HG03342 (cell line): Measurements from ENCODE around the gene NDUFAF8.

ENCODE experiments used
- ATAC-seq: cut with Tn5 transposase; IDR thresholded peaks from one replicate; pipeline ENCODE4 v1.9.1; 2021; ENCODE audit warnings: mild to moderate bottlenecking, moderate library complexity; ENCODE audit not compliant: unreplicated experiment

The NDUFAF8 gene

DNA sequence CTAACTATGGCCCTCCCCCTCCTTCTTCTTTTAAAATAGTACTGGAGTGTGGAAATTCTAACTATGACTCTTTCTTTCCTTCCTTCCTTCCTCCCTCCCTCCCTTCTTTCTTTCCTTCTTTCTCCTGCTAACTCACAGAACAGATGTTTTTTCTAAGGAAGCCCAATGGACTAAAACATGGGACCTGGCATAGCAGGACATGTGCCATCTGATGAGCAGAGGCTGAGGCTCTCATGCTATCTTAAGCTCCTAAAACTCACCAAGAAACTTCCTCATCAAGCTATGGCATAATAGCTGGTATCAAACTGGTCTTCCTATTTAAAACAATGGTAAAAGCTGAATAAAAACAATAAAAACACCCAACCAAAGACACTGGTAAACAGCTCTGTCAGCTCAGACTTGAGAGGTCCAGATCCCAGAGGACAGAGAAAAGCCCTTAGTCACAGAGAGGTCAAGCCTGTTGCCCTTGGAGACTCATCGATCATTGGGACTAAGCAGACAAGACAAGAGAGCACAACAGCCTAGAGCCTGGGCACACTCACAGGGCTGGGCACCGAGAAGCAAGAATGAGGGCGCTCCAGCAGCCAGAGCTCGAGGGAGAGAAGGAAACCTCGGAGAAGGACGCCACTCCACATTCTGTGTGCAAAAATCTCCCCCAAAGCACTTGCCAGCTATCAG lies 28.4 kb downstream of the NDUFAF8 start:
- no peak for ATAC-seq

DNA sequence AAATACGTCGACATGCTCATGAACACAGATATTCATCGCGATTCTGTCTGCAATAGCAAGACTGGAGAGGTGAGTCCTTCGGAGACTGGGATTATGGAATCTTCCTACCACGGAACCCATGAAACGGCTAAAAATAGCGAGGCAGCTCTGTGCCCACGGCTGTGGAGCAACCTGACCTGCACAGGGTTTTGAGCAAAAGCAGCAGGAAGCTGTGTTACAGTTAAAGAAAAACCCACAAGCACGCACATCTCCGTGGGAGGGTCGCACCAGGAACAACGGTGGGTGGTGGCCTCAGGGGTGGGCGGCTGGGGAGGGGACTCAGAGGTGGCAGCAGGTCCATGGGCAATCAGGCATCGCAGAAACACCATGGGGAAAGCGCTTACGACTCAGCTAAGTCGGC lies 31.2 kb downstream of the NDUFAF8 start:
- ATAC-seq = no peak

DNA sequence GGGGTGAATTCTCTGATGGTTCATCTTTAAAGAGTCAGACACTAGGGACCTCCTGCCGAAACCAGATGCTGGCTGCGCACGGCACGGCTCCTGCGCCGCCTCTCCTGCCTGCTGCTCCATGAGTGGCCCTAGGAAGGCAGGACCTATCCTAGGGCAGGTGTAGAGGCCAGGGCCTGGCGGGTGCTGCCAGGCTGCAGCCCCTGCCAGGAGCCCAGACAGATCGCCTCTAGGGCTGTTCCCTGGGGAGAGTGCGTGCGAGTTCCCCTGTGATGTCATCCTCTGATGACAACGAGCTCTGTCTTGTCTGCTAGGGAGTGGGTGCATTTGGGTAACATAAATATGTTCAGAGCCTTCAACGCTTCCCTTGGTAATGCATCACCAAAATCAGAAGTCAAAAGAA lies 32.1 kb downstream of the NDUFAF8 start:
- ATAC-seq = no peak

DNA sequence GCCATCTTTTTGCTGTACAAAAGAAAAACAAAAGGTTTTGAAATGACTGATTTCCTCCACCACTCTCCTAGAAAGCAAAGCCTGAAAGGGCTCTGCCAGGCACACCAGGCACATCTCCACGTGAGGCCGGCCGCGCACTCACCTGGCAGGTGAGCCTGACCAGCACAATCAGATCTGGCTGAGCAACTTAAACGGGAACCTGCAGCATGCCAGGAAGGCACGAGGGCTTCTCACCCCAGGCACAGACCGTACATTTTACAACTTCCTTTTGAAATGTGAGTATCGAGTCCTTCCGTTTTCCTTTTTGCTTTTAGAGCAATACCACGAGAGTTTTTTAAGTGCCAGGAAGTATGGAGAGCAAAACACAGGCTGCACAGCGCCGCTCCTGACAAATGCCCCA lies 33.5 kb downstream of the NDUFAF8 start:
- ATAC-seq = no peak

DNA sequence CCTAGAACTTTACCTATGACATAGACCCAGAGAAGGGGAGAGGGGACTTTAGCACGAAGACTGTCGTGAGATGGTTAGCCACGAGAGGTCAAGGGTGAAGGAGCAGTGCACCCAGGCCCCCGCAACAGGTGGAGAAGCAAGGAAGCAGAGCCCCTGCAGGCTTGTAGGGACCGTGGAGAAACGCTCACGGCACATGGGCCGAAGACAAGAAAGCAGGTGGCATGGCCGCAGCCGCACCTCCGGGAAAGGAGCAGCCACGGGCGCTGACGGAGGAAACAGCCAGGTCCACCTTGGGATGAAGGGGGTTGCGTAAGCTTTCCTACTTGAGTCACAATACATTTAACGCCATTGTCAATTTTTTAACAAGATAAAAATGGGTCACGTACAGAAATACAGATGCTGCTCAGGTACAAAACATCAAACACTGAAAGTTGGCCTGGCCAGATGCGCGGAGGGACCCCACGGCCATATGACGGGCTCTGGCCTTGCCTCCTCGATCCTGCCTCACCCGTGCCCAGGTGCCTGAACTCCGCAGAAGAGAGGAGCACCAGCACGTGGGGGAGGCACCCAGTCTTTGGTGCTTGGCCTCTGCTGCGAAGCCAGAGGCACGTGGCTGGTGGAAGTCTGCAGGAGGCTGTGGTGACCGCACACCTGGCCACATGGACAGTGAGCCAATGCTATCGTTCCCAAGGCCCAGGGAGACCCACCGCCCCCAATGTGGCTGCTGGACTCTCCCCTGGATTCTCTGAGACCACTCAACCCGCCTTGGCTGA lies 34.8 kb downstream of the NDUFAF8 start:
- ATAC-seq = no peak

DNA sequence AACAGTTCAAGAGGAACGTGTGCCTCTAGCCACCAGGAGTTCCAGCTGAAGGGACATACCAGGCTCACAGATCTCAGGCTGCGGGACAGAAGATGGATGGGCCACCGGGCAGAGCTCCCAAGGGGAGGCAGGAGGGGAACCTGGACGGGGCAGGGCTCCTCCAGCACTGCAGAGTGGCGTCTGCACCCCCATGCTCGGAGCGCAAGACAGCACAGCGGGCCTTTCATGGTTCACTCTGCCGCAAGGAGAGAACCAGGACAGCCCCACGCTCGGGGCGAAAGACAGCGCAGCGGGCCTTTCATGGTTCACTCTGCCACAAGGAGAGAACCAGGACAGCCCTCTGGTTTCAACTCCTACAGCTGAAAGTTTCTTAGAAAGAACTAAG lies 35.3 kb downstream of the NDUFAF8 start:
- ATAC-seq = no peak

DNA sequence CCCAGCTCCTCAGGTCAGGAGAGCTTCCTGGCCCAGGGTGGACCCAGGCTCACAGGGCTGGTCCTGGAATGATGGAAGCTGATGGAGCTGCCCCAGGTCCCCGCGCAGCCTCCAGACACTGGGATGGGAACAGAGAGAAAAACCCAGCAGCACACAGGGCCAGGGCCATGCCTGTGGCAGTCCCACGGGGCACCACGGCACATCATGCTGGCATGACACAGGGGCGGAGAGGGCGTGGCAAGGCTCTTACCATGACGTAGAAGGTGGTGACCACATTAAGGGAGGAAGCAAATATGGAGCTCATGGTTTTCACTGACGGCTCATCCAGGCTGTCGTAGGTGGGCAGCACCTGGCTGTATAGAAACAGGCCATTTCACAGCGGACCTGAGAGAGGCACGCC lies 37.7 kb downstream of the NDUFAF8 start:
- no peak for ATAC-seq

DNA sequence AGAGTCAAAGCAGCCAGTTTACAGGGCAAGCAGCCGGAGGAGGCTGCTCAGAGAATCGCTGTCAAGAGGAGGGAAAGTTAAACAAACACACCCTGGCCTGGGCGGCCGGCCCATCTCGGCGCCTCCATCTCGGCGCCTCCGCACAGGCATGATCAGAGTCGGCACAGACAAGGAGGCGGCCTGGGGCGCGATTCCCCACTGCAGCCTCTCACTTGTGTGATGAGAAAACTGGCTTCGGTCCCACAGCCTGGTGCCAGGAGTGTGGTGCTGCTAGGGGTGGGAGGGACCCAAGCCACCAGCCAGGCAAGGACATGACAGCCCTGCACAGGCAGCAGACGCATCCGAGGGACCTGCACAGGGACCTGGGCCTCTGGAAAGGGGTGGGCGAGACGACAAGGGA lies 38.3 kb downstream of the NDUFAF8 start:
- ATAC-seq = no peak

DNA sequence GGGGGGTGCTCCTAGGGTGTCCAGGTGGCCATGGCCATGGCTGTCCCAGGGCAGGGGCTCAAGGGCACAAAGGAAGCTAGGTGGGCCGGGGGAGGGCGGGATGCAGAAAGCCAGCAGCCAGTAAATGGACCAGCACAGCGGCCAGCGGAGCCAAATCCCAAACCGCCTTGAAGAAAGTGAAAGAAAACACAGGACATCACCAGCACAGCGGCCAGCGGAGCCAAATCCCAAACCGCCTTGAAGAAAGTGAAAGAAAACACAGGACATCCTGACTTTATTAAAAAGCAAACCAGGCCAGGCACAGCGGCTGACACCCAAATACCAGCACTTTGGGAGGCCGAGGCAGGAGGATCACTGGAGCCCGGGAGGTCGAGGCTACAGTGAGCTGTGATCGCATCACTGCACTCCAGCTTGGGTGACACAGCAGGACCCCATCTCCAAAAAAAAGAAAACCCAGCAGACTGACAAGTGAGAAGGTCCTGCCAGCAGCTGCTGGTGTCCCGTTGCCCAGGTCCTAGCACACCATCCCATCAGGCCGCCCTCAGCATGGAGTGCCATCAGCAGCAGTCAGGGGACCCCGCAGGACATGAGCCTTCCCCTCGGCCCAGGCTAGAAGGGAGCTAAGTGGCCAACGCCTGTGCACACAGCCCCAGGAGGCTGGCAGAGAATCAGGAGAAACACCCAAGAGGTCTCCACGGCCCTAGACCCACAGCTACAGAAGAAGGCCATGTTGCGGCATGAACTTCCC lies 39.0 kb downstream of the NDUFAF8 start:
- ATAC-seq = no peak

DNA sequence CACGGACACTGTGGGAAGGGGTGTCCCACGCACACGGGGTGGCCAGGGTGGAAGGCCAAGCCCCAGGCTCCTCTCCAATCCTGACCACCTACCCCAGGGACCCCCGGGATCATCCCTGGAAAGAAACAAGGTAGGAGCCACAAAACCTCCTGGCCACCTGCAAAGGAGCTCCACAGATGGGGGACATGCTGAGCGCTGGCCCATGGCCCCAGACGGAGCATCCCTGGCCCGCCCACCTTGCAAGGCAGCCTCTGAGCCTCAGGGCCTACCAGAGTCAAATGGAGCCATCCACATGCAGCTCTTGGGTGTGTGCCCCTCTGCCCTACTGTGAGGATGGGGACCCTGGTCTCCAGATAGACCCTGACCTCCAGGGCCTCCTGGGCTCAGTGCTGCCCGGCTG lies 39.7 kb downstream of the NDUFAF8 start:
- ATAC-seq = no peak

DNA sequence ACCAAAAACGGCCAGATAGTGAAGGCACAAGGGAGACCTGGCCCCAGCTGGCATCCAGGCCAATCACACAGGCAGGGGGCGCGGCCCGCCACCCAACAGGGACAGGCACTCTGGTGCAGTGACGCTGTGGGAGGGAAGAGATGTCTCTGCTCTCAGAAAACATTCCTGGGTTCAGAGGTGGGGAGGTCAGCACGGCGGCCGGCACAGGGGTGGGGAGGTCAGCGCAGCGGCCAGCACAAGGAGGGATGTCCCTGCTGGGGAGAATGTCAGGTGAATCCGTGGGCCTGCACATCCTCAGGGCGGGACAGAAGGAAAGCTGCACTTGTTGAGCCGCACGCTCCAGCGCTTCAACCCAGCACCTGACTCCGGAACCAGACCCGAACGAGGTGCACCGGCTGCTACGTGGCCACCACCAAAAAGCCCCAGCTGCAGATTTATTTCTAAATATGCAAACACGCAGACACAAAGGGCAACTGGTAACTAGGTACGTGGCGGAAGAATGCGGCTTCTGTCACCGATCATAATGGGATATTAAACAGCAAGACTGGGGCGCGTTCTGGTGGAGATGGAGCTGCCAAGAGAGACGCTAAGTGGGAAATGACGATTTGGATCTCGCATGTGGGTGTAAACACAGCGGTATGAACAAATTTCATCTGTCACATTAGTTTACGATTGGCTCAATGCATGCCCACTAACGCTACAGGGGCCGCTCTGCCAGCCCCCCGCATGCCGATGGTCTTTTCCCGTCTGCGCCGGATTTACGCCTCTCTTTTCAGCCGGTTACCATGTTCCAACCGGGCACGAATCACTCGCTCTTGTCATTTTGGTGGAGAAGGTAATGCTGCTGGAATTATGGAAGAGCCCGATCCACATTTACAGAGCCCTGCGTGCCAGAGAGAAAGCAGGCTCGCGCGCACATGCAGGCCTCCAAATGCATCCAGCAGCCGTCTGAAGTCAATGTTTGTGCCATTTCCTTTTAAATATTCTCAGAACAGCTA lies 40.5 kb downstream of the NDUFAF8 start:
- ATAC-seq = no peak

DNA sequence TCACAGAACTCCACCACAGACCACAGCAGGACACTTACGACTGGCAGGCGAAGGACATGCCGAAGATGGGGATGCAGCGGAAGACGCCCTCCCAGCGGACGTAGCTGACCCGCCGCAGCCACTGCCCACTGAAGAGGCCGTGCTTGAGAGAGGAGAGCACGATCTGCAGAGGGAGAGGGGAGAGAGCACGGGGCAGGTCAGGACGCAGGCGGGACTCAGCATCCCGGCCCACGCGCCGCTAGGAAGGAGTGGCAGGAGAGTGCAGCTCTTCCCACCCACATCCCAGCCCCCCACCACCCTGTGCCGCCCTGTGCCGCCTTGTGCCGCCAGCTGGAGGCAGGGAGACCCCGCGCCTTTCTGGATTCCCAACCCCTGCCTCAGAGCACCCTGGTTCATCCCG lies 41.5 kb downstream of the NDUFAF8 start:
- no peak for ATAC-seq

DNA sequence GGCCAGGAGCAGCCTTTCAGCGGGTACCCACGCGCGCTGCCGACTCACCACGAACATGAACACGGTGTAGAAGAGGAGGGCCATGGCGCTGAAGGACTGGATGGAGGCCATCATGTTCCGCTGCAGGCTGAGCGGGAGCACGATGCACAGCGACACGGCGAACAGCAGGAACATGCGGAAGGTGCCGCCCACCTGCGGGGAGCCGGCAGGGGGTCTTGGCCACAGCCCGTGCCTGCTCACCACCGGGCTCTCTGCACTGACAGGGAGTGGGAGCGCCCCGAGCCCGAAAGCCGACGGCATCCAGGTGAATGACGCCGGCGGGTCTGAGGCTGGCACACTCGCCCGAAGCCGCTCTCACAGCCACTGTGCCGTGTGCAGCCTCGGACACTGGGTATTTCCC lies 43.0 kb downstream of the NDUFAF8 start:
- ATAC-seq = no peak

DNA sequence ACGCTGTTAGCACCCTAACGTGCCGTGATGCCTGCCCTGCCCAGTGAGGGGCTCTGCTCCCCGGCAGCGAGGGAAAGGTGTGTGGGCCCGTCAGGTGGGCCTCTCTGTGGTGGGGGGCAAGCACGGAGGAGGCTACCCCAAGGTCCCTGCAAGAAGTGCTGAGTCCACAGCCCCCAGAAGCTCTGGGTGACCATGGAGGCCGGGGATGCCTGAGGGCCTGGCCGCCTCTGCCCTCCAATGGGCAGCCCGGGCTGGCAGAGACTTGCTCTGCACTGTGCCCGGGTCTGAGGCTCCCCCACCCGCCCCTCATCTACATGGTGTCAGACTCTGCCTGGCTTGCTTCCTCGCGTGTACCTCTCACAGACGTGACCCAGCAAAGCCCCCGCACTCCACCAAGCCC lies 43.8 kb downstream of the NDUFAF8 start:
- no peak for ATAC-seq

DNA sequence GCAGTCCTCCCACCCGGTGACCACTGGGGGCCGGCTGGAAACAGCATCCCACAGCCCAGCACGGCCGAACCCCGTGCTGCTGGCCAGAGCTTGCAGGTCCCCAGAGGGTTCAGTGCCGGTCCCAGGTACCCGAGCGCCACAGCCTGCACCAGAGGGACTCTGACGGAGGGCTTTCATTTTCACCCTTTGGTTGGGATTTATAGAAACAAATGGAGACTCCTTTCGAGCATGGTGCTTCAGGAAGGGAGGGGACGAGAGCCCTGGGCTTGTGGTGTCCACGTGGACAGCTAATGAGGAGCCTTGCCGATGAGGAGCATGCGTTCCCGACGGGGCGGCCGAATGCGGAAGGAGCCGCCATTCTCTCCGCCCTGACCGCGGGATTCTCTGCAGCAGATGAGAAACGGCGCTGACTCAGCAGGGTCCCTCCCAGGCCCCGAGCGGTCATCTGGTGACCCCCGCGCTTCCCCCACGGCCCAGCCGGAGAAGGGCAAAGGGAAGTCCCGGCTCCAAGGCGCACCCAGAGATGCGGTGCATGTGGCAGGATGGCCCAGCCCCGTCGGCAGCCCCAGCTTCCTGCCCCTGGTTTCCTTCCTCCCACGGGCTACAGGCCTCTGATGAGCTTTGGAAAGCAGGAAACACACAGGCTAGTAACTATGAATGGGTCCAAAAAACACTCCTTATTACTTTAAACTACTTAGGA lies 46.2 kb downstream of the NDUFAF8 start:
- no peak for ATAC-seq

DNA sequence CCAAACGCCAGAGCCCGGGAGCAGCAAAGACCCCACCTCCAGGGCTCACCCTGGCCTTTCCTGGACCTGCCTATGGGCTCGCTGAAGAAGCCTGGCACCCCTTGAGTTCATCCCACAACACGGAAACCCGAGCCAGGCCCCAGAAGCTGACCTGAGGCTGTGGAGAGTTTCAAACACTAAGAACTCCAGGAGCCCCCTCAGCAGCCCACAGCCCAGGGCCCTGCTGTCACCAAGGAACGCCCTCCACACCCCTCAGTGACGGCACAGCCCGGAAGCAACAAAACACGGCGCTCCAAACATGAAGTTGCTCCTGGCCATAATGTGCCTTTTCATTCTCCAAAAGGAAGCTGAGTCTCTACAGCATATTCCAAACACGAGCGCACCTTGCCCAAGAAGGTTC lies 46.8 kb downstream of the NDUFAF8 start:
- no peak for ATAC-seq

DNA sequence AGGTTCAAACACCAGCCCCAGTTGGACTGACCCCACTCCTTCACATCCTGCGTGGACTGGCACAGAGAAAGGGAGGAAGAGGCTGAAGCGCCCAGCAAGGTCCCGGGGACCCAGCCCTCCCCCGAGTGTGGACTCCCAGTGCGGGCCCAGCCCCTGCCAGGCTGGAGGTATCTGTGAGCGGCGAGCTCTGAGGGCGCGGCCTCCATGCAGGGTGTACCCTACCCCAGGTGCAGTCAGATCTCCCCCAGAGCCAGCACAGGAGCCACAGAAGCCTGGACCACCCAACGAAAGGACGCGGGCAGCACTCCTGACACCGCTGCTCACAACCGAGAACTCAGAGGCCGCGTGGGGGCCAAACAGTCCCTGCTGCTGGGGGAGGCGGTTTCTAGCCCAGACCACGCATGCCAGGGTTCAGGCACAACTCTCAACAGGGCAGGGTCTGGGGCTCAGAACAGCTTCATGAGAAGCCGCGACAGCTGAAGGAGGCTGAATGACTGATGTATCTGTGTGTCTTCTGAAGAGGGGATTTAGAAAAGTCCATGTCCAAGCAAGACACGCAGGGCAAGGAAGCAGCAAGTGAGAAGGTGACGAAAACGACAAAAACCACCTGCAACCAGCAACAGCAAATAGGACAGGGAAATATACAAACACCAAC lies 47.5 kb downstream of the NDUFAF8 start:
- ATAC-seq = no peak

DNA sequence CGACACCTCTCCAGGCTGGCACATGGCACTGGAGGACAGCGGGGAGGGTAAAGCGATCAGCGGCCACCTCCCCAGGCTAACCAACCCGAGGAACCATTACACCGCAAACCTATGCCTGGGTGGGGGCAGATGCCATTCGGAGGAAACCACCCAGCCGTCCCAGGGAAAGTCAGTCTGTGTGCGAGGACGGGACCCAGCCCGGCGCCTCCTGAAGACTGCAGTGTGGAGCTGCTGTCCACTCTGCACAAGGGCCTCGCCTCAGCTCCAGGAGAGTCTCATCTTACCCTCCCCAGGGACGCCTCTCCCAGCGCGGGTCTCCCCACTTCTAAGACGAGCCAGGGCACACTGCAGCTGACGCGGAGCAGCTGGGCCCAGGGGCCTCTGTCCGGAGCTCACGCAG lies 48.0 kb downstream of the NDUFAF8 start:
- no peak for ATAC-seq

DNA sequence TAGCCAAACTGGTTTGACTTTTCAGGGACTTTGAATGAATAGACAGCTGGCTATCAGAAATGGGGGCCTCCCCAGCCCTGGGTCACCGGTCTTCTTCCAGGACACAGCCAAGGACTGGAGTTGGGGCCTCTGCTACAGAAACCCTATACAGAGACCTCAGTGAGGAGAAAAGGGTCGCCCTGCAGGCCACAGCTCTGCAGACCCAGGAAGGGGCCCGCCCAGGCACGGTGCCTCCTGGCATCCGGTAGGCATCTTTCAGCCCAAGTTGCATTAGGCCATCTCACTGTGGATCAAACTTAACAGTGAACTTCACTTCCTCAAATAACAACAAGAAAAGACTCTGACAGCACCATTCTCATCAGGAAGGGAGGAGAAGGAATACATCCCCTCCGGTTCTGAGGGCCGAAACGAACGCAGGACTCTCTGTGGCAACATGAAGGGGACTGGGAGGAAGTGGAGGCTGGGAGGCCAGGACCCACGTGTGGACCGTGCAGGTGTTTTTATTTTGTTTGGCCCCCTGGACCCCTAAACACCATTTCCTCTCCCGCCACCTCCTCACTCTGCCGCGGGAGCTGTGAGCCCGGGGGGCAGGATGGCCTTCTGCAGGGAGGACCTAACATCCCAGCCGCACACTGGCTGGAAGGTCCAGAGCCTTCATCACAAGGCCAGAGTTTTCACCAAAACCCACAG lies 48.8 kb downstream of the NDUFAF8 start:
- ATAC-seq = no peak
